CD8-positive, alpha-beta memory T cell (primary cell): ENCODE measurements around the gene KCNK7. TPM values are rescaled to one million over a fixed set of nuclear protein-coding genes. Genes with fewer than 3 reads are reported as not detected.
A peak's percentile ranks its signal among the peaks of the same experiment; 100 is the strongest.

Experiments
- CTCF ChIA-PET: fragments of 350-600 bp; sonication (Branson Sonifier 250); formaldehyde crosslinking; loops from one replicate; lab custom pipeline; 2021; ENCODE audit warnings: antibody characterized with exemption; lab: Charles Lee
- POLR2A ChIA-PET: fragments of 350-600 bp; sonication (Branson Sonifier 250); formaldehyde crosslinking; loops from one replicate; lab custom pipeline; 2021; ENCODE audit warnings: antibody characterized with exemption; lab: Charles Lee
- DNase-seq, 5 donors: peaks; one replicate each; pipeline versions ENCODE4 v3.0.0 to v3.0.0-alpha.2; 2020 to 2022; ENCODE audit warnings: mixed read lengths in 1 of 5
- H3K27ac ChIP-seq: one replicate; pipeline ENCODE4 v1.7.0; 2013; ENCODE audit warnings: low read depth, mild to moderate bottlenecking, low read length, moderate library complexity
- H3K27me3 ChIP-seq: 2 replicates; pipeline ENCODE4 v1.7.0; 2013; ENCODE audit warnings: low read length, mild to moderate bottlenecking; ENCODE audit not compliant: insufficient read depth, poor library complexity, severe bottlenecking
- H3K36me3 ChIP-seq: 2 replicates; pipeline ENCODE4 v1.7.0; 2013; ENCODE audit warnings: mild to moderate bottlenecking, low read length, moderate library complexity; ENCODE audit not compliant: insufficient read depth
- H3K4me1 ChIP-seq: 2 replicates; pipeline ENCODE4 v1.7.0; 2013; ENCODE audit warnings: mild to moderate bottlenecking, low read length, moderate library complexity; ENCODE audit not compliant: insufficient read depth
- H3K4me3 ChIP-seq: 2 replicates; pipeline ENCODE4 v1.7.0; 2013; ENCODE audit warnings: mild to moderate bottlenecking, low read length
- H3K9me3 ChIP-seq: 2 replicates; pipeline ENCODE4 v1.7.0; 2013; ENCODE audit warnings: mild to moderate bottlenecking, low read length
- H3K27ac Mint-ChIP-seq, 8 donors: one replicate each; pipeline ENCODE4 v1.8.0; 2020 to 2021; ENCODE audit warnings: mixed read lengths in 8 of 8, mild to moderate bottlenecking in 6 of 8, inconsistent platforms in 3 of 8, moderate library complexity in 3 of 8
- H3K27me3 Mint-ChIP-seq, 2 donors: one replicate each; pipeline ENCODE4 v1.8.0; 2020 to 2021; ENCODE audit warnings: mixed read lengths in 2 of 2, mild to moderate bottlenecking in 1 of 2, moderate library complexity in 1 of 2
- H3K36me3 Mint-ChIP-seq, 3 donors: one replicate each; pipeline ENCODE4 v1.8.0; 2020 to 2021; ENCODE audit warnings: mixed read lengths in 3 of 3, inconsistent platforms in 1 of 3, mild to moderate bottlenecking in 1 of 3
- H3K4me1 Mint-ChIP-seq, 3 donors: one replicate each; pipeline ENCODE4 v1.8.0; 2020 to 2021; ENCODE audit warnings: mixed read lengths in 3 of 3, inconsistent platforms in 1 of 3, mild to moderate bottlenecking in 1 of 3
- H3K4me3 Mint-ChIP-seq, 7 donors: one replicate each; pipeline ENCODE4 v1.8.0; 2020 to 2021; ENCODE audit warnings: mixed read lengths in 7 of 7, mild to moderate bottlenecking in 6 of 7, moderate library complexity in 4 of 7, inconsistent platforms in 2 of 7
- H3K9me3 Mint-ChIP-seq, 5 donors: one replicate each; pipeline ENCODE4 v1.8.0; 2020 to 2022; ENCODE audit warnings: mixed read lengths in 5 of 5, mild to moderate bottlenecking in 3 of 5, moderate library complexity in 2 of 5, inconsistent platforms in 1 of 5
- polyA plus RNA-seq: library from polyadenylated mRNA; unstranded; fragments of 300-500 nt; fragmentation: Illumina TruSeq; gene quantifications from one replicate; pipeline ENCODE4 v1.2.3, GENCODE V29; 2021
- total RNA-seq, 2 experiments: library from RNA; stranded (reverse); gene quantifications; one replicate each; pipeline ENCODE4 v1.2.3, GENCODE V29; 2021

Gene KCNK7
- total and polyA plus RNA-seq, 3 experiments from 2014 or later = 0.59 to 0.64 TPM; not detected in 1

GRCh38 chr11:65556470-65557279 lies 38.9 kb downstream of the KCNK7 start:
- Histone ChIP-seq H3K9me3 (no peaks in the 10 kb centered on the region), H3K36me3 (no peaks in the 10 kb centered on the region), H3K4me3 (peak overlapping the region; percentile 53), H3K27me3 (no peaks in the 10 kb centered on the region), H3K4me1 (peaks cover 73% of the 10 kb centered on the region), H3K27ac (peak overlapping the region; percentile 31)
- H3K4me1 Mint-ChIP-seq = peaks cover 49 to 73% (median 50%) of the 10 kb centered on the region in 3 donors
- no peak for DNase-seq
- H3K4me3 Mint-ChIP-seq = peak overlapping the region; percentile 80 to 94 (median 91)
- ChIA-PET CTCF (interaction anchor here (0.6 to 2.0 kb wide), 5 partner anchors 9 to 31 kb away, joined by 3 to 14 read pairs (median 4); partner anchors contain the start of gene ZNRD2), POLR2A (interaction anchor here (0.6 to 1.2 kb wide), 5 partner anchors 8 to 530 kb away, joined by 3 to 6 read pairs (median 3); no protein-coding TSS in a partner anchor)
- H3K27ac Mint-ChIP-seq = peak overlapping the region; percentile 84 to 98 (median 93)
- peaks cover 0 to 2% of the 10 kb centered on the region in 2 donors for H3K27me3 Mint-ChIP-seq
- peaks cover 0 to 7% (median 5%) of the 10 kb centered on the region in 3 donors for H3K36me3 Mint-ChIP-seq
- H3K9me3 Mint-ChIP-seq = no peaks in the 10 kb centered on the region

- no peak overlapping the region for H3K27ac ChIP-seq
- POLR2A ChIA-PET = interaction anchor here (1.5 kb wide), 1 partner anchor 10 kb away, joined by 17 read pairs; no protein-coding TSS in a partner anchor
- H3K4me1 Mint-ChIP-seq = peaks cover 54 to 76% (median 55%) of the 10 kb centered on the region in 3 donors
These were observed 39.8 kb downstream of the KCNK7 start for GRCh38 chr11:65555693-65556231.

GRCh38 chr11:65554842-65555430 lies 40.7 kb downstream of the KCNK7 start:
- CTCF ChIA-PET = interaction anchor here (0.7 to 1.6 kb wide), 3 partner anchors 10 to 33 kb away, joined by 3 to 7 read pairs (median 3); no protein-coding TSS in a partner anchor
- H3K27me3 ChIP-seq = no peaks in the 10 kb centered on the region
- peak overlapping the region; percentile 75 to 98 (median 88) for H3K27ac Mint-ChIP-seq
- no peaks in the 10 kb centered on the region for H3K36me3 ChIP-seq
- no peak overlapping the region for H3K4me3 ChIP-seq
- H3K4me3 Mint-ChIP-seq = peak overlapping the region; percentile 32 to 85 (median 64)
- no peaks in the 10 kb centered on the region for H3K9me3 Mint-ChIP-seq
- POLR2A ChIA-PET = interaction anchor here (1.5 kb wide), 1 partner anchor 11 kb away, joined by 17 read pairs; no protein-coding TSS in a partner anchor
- no peak overlapping the region for H3K27ac ChIP-seq
- no peak for DNase-seq
- H3K4me1 Mint-ChIP-seq = peaks cover 50 to 68% (median 51%) of the 10 kb centered on the region in 3 donors
- peaks cover 69% of the 10 kb centered on the region for H3K4me1 ChIP-seq
- H3K27me3 Mint-ChIP-seq = peaks cover 0 to 2% of the 10 kb centered on the region in 2 donors
- H3K9me3 ChIP-seq = no peaks in the 10 kb centered on the region
- H3K36me3 Mint-ChIP-seq = peaks cover 0 to 11% (median 9%) of the 10 kb centered on the region in 3 donors

More at GRCh38 chr11:65555693-65556231, 39.8 kb downstream of the KCNK7 start:
- Mint-ChIP-seq H3K36me3 (peaks cover 0 to 11% (median 9%) of the 10 kb centered on the region in 3 donors), H3K4me3 (peak overlapping the region in 5 of 7 donors; percentile 23 to 92 (median 87)), H3K27me3 (peaks cover 0 to 2% of the 10 kb centered on the region in 2 donors), H3K27ac (peak overlapping the region; percentile 61 to 98 (median 87)), H3K9me3 (no peaks in the 10 kb centered on the region)
- H3K9me3 ChIP-seq = no peaks in the 10 kb centered on the region
- CTCF ChIA-PET = interaction anchor here (0.7 to 2.0 kb wide), 4 partner anchors 9 to 32 kb away, joined by 3 to 14 read pairs (median 5); no protein-coding TSS in a partner anchor
- peak overlapping the region; percentile 8 for H3K4me3 ChIP-seq
- peaks cover 77% of the 10 kb centered on the region for H3K4me1 ChIP-seq
- no peaks in the 10 kb centered on the region for H3K36me3 ChIP-seq
- H3K27me3 ChIP-seq = no peaks in the 10 kb centered on the region
- no peak for DNase-seq

GRCh38 chr11:65554057-65554818 lies 41.4 kb downstream of the KCNK7 start:
- Mint-ChIP-seq H3K36me3 (peaks cover under 1 to 15% (median 10%) of the 10 kb centered on the region in 3 donors), H3K4me3 (peak overlapping the region; percentile 49 to 85 (median 70)), H3K27me3 (peaks cover 0 to 2% of the 10 kb centered on the region in 2 donors), H3K27ac (peak overlapping the region; percentile 75 to 98 (median 88)), H3K9me3 (no peaks in the 10 kb centered on the region), H3K4me1 (peaks cover 51 to 65% (median 52%) of the 10 kb centered on the region in 3 donors)
- Histone ChIP-seq H3K4me3 (peak overlapping the region; percentile 41), H3K27ac (peak overlapping the region; percentile 51), H3K9me3 (no peaks in the 10 kb centered on the region), H3K36me3 (no peaks in the 10 kb centered on the region), H3K27me3 (no peaks in the 10 kb centered on the region), H3K4me1 (peaks cover 63% of the 10 kb centered on the region)
- ChIA-PET POLR2A (interaction anchor here (1.5 kb wide), 2 partner anchors 12 kb away, joined by 5 to 17 read pairs; no protein-coding TSS in a partner anchor), CTCF (interaction anchor here (3.5 to 4.1 kb wide), 3 partner anchors 13 to 34 kb away, joined by 14 to 41 read pairs (median 24); partner anchors contain the start of gene ZNRD2)
- DNase-seq = peak in 1 of 5 donors; percentile 43

GRCh38 chr11:65553301-65554001 lies 42.1 kb downstream of the KCNK7 start:
- H3K4me1 ChIP-seq = peaks cover 64% of the 10 kb centered on the region
- peak overlapping the region; percentile 41 for H3K4me3 ChIP-seq
- no peaks in the 10 kb centered on the region for H3K36me3 ChIP-seq
- H3K9me3 ChIP-seq = no peaks in the 10 kb centered on the region
- Mint-ChIP-seq H3K9me3 (no peaks in the 10 kb centered on the region), H3K27me3 (peaks cover 0 to 2% of the 10 kb centered on the region in 2 donors), H3K27ac (peak overlapping the region in 2 of 8 donors; percentile 45 to 84), H3K4me1 (peaks cover 52 to 71% (median 58%) of the 10 kb centered on the region in 3 donors), H3K4me3 (peak overlapping the region in 4 of 7 donors; percentile 34 to 48 (median 38)), H3K36me3 (peaks cover 3 to 16% (median 11%) of the 10 kb centered on the region in 3 donors)
- CTCF ChIA-PET = interaction anchor here (1.6 to 4.1 kb wide), 6 partner anchors 8 to 34 kb away, joined by 4 to 41 read pairs (median 14); partner anchors contain the start of genes FAM89B and ZNRD2
- H3K27ac ChIP-seq = peak overlapping the region; percentile 51
- no peaks in the 10 kb centered on the region for H3K27me3 ChIP-seq
- POLR2A ChIA-PET = interaction anchor here (0.7 to 1.5 kb wide), 6 partner anchors 12 to 62 kb away, joined by 3 to 5 read pairs (median 4); partner anchors contain the start of genes FAM89B, PCNX3 and ZNRD2
- DNase-seq = peak; percentile 50 to 82 (median 64)

GRCh38 chr11:65552388-65552951 lies 43.1 kb downstream of the KCNK7 start:
- no peaks in the 10 kb centered on the region for H3K36me3 ChIP-seq
- no peak overlapping the region for H3K27ac ChIP-seq
- POLR2A ChIA-PET = interaction anchor here (0.7 to 1.5 kb wide), 6 partner anchors 12 to 63 kb away, joined by 3 to 5 read pairs (median 4); partner anchors contain the start of genes FAM89B, PCNX3 and ZNRD2
- H3K27me3 Mint-ChIP-seq = peaks cover 0 to 2% of the 10 kb centered on the region in 2 donors
- peaks cover 74% of the 10 kb centered on the region for H3K4me1 ChIP-seq
- H3K9me3 ChIP-seq = no peaks in the 10 kb centered on the region
- peak overlapping the region in 5 of 7 donors; percentile 3 to 42 (median 22) for H3K4me3 Mint-ChIP-seq
- H3K36me3 Mint-ChIP-seq = peaks cover 3 to 18% (median 11%) of the 10 kb centered on the region in 3 donors
- H3K9me3 Mint-ChIP-seq = no peaks in the 10 kb centered on the region
- peaks cover 61 to 79% (median 67%) of the 10 kb centered on the region in 3 donors for H3K4me1 Mint-ChIP-seq
- H3K27me3 ChIP-seq = no peaks in the 10 kb centered on the region
- no peak for DNase-seq
- H3K4me3 ChIP-seq = peak overlapping the region; percentile 19
- H3K27ac Mint-ChIP-seq = peak overlapping the region; percentile 29 to 89 (median 70)
- CTCF ChIA-PET = interaction anchor here (0.9 to 4.1 kb wide), 13 partner anchors 8 to 80 kb away, joined by 3 to 41 read pairs (median 4); partner anchors contain the start of genes FAM89B and ZNRD2
